CD4-positive, alpha-beta T cell treated with Interleukin-15 for 1 hour (primary cell): Measurements from ENCODE around the gene TPBGL.

Experiments
- DNase-seq: peaks from one replicate; pipeline ENCODE4 v3.0.0-alpha.2; 2020

The TPBGL gene

GRCh38 chr11:75273411-75274391 lies 33.1 kb downstream of the TPBGL start:
- peak; percentile 7 for DNase-seq

- peak; percentile 2 for DNase-seq
Observed at GRCh38 chr11:75274716-75275115, 34.1 kb downstream of the TPBGL start.

- DNase-seq: peak; percentile 79
Observed at GRCh38 chr11:75275581-75275980, 35.0 kb downstream of the TPBGL start.

GRCh38 chr11:75276186-75276585 lies 35.6 kb downstream of the TPBGL start:
- no peak for DNase-seq

DNA sequence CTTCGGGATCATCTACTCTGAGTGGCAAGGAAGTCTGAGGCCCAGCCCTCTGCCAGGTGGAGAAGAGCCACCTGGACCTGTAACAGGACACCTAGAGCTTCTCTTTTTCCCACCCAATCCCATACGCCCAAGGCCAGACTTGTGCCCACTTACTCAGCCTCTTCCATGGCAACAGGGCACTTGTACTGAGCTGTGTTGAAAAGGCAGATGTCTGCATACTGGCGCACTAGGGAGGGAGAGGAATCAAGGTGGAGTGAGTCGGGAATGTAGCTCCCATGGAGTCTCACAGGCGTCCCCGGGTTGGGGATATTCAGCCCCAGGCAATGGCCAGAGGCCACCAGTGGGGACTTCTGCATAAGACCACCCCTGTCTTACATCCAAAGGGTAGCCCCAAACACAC lies 36.1 kb downstream of the TPBGL start:
- peak; percentile 3 for DNase-seq

- DNase-seq: peak; percentile 6
Observed at GRCh38 chr11:75277211-75277805, 36.7 kb downstream of the TPBGL start.

DNA sequence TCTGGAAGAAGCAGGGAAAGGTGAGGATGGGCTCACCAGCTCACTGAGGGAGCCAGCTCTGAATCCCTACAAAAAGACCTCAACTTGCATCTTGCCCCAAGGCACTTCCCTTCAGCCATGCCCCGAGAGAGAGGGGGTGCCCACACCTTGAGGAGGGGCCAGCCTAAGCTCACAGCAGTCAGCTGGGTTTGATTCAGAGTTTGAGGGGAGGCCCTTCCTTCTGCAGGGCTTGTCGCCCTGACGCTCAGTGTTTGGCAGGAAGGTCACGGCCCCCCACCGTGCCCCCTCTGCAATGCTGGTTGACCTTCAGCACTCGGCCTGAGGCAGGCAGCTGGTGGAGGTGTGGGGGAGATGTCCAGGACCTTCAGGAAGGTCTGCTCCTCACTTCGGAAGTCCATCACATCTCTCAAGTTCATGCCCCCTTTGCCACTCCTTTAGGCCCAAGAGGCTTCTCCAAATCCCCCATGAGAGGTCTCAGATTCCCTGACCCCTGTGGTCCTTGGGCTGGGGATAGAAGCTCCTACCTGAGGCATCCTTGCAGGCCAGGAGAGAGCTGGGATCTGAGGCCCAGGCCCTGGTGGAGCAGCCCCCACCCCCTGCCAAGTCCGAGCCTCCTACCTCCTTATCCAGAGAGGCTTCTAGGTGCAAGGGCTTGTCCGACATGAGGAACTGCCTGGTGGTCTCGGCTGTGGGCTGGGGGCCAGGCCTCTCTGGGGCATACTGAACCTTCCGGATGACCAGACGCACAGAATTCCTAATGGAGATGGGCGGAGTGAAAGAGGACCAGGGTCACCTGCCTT lies 37.6 kb downstream of the TPBGL start:
- peak; percentile 13 for DNase-seq

DNA sequence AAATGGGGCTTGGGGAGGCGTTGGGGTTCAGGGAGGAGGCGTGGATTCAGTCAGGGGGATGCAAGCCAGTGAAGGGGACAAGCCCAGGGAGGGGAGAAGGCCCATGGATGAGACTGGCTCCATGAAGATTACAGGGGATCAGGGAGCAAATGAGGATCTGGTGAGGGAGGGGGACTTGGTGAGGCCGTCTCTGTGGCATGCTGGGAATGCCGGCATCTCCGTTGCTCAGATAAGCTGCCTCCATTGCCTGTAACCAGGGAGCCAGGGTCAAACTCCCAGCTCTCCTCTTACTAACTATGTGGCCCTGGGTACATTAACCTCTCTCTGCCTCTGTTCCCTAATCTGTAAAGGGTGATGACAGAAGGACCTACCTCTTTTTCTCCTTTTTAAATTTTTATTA lies 38.7 kb downstream of the TPBGL start:
- no peak for DNase-seq

DNA sequence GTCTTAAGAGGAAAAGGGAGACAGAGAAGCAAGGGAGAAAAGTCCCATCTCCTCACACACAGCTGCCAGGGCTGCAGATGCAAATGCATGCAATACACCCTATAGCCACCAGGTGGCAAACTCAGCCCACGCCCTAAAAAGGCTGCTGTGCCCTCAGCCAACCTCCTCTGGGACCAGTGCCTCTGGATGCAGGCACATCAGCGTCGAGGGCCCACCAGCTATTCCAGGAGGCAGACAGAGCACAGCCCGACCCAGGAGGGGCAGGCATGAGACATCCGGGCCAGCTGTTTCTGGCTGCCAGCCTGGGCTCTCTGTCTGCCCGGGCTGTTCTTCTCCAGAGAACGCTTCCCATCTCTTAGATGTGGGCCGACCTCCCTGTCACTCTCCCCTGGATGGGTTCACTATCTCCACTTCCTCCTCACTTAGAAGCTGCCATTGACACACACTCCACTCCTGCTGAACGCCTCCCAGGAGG lies 39.7 kb downstream of the TPBGL start:
- DNase-seq: peak; percentile 67

DNA sequence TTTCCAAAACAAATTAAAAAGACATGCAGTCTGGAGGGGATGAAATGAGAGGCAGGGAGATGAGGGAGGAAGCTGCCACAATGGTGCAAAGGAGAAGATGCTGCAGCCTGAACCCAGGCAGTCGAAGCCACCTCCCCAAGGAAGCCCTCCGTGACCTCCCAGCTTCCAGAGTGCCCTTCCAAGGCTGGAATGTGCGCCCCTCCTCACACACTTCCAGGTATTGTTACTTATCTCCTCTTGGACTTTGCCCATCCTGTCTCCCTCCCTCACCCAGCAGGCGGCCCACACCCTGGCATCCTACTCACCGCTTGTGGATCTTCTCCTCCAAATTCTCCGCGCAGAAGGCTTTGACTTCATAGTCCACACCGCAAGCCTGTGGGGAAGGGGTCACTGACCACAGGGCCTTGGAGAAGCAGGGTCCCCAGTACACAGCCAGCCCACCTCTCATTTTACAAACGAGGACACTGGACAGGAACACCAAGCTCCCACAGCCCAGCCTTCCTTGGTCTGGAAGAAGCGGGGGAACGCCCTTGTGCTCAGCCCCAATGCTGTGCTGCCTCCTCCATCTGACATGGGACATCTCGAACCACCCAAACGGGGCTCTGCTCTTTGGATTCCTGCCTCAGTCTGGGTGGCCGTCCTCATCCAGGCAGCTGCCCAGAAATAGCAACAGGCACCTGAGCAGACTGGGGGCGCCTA lies 40.3 kb downstream of the TPBGL start:
- DNase-seq: no peak

DNA sequence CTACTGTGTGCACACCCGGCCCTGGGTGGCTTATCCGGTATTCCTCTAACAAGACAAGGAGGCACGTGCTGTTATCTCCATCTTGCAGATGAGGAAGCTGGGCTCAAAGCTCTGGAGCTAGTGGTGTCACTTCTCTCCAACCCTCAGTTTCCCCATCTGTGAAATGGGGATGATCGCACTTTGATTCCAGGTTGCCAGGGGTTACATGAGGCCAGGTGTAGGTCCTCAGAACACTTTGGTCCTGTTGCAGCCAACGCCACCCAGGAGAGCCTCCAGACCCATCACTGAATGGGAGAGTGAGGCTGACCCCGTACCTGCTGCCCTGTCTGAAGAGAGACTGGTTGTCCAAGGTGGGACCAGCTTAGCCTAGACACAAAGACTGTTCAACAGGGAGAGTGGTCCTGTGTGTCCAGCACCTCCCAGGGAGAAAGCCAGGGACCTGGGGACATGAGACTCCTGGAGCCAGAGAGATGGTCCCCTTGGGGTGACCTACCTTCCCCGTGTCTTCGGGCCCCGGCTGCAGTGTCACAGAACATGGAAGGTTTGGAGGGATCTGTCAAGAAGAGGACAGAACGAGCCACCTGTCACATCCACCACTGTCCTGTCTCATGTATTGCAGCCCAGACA lies 41.0 kb downstream of the TPBGL start:
- DNase-seq: no peak

GRCh38 chr11:75283391-75283931 lies 42.9 kb downstream of the TPBGL start:
- DNase-seq: no peak

DNA sequence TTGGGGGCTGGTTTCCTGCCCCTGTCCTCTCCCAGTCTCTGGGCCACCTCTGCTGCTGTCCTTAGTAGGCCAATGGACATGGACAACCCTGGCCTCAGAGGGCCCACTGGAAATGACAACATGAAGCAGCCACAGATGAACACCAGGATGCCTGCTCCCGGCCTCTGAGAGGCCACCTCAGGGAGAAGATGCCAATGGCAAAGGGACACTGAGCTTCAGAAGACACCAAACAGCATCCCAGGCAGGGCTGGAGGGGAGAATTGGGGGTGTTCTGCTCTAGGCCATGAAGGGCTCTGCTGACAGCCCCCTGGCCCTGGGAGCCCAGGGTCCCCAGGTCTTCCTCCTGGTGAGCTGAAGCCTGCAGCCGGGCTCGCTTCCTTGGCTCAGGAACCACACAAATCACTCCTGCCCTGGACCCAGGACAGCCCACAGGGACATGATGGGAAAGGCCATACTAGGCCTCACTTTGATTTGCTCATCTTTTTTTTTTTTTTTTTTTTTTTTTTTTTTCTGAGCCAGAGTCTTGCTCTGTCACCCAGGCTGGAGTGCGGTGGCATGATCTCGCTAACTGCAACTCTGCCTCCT lies 45.3 kb downstream of the TPBGL start:
- DNase-seq: no peak

GRCh38 chr11:75286826-75287465 lies 46.4 kb downstream of the TPBGL start:
- no peak for DNase-seq

DNA sequence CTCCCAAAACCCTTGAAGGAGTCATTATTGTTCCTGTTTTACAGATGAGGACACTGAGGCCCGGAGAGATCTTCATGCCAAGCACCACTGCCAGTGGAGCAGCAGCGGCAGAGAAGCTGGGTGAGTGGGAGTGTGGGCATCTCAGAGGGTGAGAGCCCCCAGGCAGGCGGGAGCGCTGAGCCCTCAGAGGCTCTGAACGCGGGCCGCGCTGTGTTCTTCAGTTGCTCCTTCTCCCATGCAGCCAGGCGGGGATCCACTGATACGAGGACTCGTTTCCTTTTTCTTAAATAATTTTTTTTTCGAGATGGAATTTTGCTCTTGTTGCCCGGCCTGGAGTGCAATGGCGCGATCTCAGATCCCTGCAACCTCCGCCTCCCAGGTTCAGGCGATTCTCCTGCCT lies 47.0 kb downstream of the TPBGL start:
- no peak for DNase-seq

GRCh38 chr11:75289511-75289760 lies 48.9 kb downstream of the TPBGL start:
- DNase-seq: no peak

GRCh38 chr11:75289919-75290318 lies 49.3 kb downstream of the TPBGL start:
- DNase-seq: no peak

GRCh38 chr11:75291741-75292140 lies 51.2 kb downstream of the TPBGL start:
- no peak for DNase-seq

DNA sequence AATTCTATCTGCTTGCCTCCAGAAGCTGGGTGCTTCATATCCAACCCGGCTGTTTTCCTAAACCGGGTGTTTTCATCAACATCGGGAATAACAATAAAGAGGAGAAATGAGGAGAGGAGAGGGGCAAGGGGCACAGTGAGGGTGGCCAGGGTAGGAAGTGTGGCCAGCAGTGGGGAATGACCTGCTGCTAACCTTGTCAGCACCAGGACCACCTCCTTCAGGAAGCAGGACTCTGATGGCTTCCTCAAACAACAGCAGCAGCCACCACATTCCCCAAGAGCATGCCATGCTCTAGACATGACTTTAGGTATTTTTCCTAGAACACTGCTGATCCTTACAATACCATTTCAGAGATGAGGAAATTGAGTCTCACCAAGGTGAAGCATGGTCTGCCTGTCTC lies 52.4 kb downstream of the TPBGL start:
- no peak for DNase-seq
